GM19023 (cell line): ENCODE measurements around the gene TBC1D22A.

Experiments used
- ATAC-seq: cut with Tn5 transposase; IDR thresholded peaks from one replicate; pipeline ENCODE4 v1.9.1; 2021; ENCODE audit warnings: mild to moderate bottlenecking, moderate library complexity; ENCODE audit not compliant: unreplicated experiment

The TBC1D22A gene

GRCh38 chr22:47213571-47214230, 451.3 kb downstream of the TBC1D22A start:
- ATAC-seq = no peak

GRCh38 chr22:47215851-47216250, 453.4 kb downstream of the TBC1D22A start:
- ATAC-seq = no peak

GRCh38 chr22:47218671-47219070, 456.2 kb downstream of the TBC1D22A start:
- no peak for ATAC-seq

GRCh38 chr22:47219789-47220188, 457.3 kb downstream of the TBC1D22A start:
- ATAC-seq = no peak

GRCh38 chr22:47220752-47221151, 458.3 kb downstream of the TBC1D22A start:
- no peak for ATAC-seq

GRCh38 chr22:47221840-47222615, 459.6 kb downstream of the TBC1D22A start:
- ATAC-seq = no peak
